Measurements from ENCODE around the gene MYO1H. TPM values are rescaled to one million over a fixed set of nuclear protein-coding genes. Genes with fewer than 3 reads are reported as not detected.
"Not testable (repeated sequence)": the region's sequence is repeated elsewhere in the genome, so short reads cannot be mapped to it uniquely, and the experiment has no call there.

The MYO1H gene
- total RNA-seq, 1 experiment from 2014 or later = not detected

- BruUV-seq (replicated peaks) = no TSS peak
- H3K27ac Mint-ChIP-seq (ENCODE audit: low read depth, unreplicated experiment) = no peak overlapping the region
- intact Hi-C loops (cut with micrococcal nuclease) = no loop called here
Measured at GRCh38 chr12:109473006-109473405, 125.3 kb downstream of the MYO1H start.

GRCh38 chr12:109473526-109474270 lies 126.0 kb downstream of the MYO1H start:
- H3K4me3 Mint-ChIP-seq (ENCODE audit: unreplicated experiment); H3K27me3 Mint-ChIP-seq (ENCODE audit: insufficient read depth, unreplicated experiment); H3K4me1 Mint-ChIP-seq (ENCODE audit: insufficient read depth, unreplicated experiment); DNase-seq (ENCODE audit: unreplicated experiment); BruUV-seq (replicated peaks); intact Hi-C loops (cut with micrococcal nuclease); H3K27ac Mint-ChIP-seq (ENCODE audit: low read depth, unreplicated experiment); H3K9me3 Mint-ChIP-seq (ENCODE audit: unreplicated experiment): not testable (repeated sequence)
- POLR2A ChIA-PET = interaction anchor here (8.5 kb wide), 1 partner anchor 11 kb away, joined by 130 read pairs; no protein-coding TSS in a partner anchor
- CTCF ChIA-PET = interaction anchor here (0.6 to 2.4 kb wide), 5 partner anchors 7 to 380 kb away, joined by 3 to 8 read pairs (median 3); no protein-coding TSS in a partner anchor
- H3K36me3 Mint-ChIP-seq (ENCODE audit: insufficient read depth, unreplicated experiment) = peaks cover 23% of the 10 kb centered on the region

More at GRCh38 chr12:109473006-109473405, 125.3 kb downstream of the MYO1H start:
- H3K4me1 Mint-ChIP-seq (ENCODE audit: insufficient read depth, unreplicated experiment) = peaks cover 3% of the 10 kb centered on the region
- no peak for DNase-seq (ENCODE audit: unreplicated experiment)
- no peak overlapping the region for H3K4me3 Mint-ChIP-seq (ENCODE audit: unreplicated experiment)
- TF ChIP-seq CTCF (IDR thresholded peaks at IDR 0.05; ENCODE audit: unreplicated experiment) = no peak
- CTCF ChIA-PET = interaction anchor here (0.6 to 2.4 kb wide), 5 partner anchors 8 to 381 kb away, joined by 3 to 8 read pairs (median 3); no protein-coding TSS in a partner anchor
- H3K9me3 Mint-ChIP-seq (ENCODE audit: unreplicated experiment) = no peaks in the 10 kb centered on the region
- H3K36me3 Mint-ChIP-seq (ENCODE audit: insufficient read depth, unreplicated experiment) = peaks cover 30% of the 10 kb centered on the region
- H3K27me3 Mint-ChIP-seq (ENCODE audit: insufficient read depth, unreplicated experiment) = no peaks in the 10 kb centered on the region
- POLR2A ChIA-PET = interaction anchor here (8.5 kb wide), 1 partner anchor 10 kb away, joined by 130 read pairs; no protein-coding TSS in a partner anchor

- no peak overlapping the region for H3K27ac Mint-ChIP-seq (ENCODE audit: low read depth, unreplicated experiment)
- peaks cover 3% of the 10 kb centered on the region for H3K4me1 Mint-ChIP-seq (ENCODE audit: insufficient read depth, unreplicated experiment)
- H3K4me3 Mint-ChIP-seq (ENCODE audit: unreplicated experiment) = no peak overlapping the region
- POLR2A ChIA-PET = interaction anchor here (0.6 to 8.5 kb wide), 3 partner anchors 12 to 1239 kb away, joined by 4 to 130 read pairs (median 5); partner anchors contain the start of genes MMAB and MVK
- no peak for DNase-seq (ENCODE audit: unreplicated experiment)
- no peak for TF ChIP-seq CTCF (IDR thresholded peaks at IDR 0.05; ENCODE audit: unreplicated experiment)
- H3K36me3 Mint-ChIP-seq (ENCODE audit: insufficient read depth, unreplicated experiment) = peaks cover 9% of the 10 kb centered on the region
- H3K27me3 Mint-ChIP-seq (ENCODE audit: insufficient read depth, unreplicated experiment) = no peaks in the 10 kb centered on the region
- CTCF ChIA-PET = interaction anchor here (0.6 to 2.1 kb wide), 6 partner anchors 8 to 407 kb away, joined by 3 to 7 read pairs (median 4); no protein-coding TSS in a partner anchor
- no TSS peak for BruUV-seq (replicated peaks)
- no peaks in the 10 kb centered on the region for H3K9me3 Mint-ChIP-seq (ENCODE audit: unreplicated experiment)
- intact Hi-C loops (cut with micrococcal nuclease) = no loop called here
Measured at GRCh38 chr12:109475121-109475520, 127.4 kb downstream of the MYO1H start.

GRCh38 chr12:109475993-109476806 lies 128.5 kb downstream of the MYO1H start:
- no peak for DNase-seq (ENCODE audit: unreplicated experiment)
- ChIA-PET CTCF (interaction anchor here (0.5 to 2.1 kb wide), 8 partner anchors 9 to 1115 kb away, joined by 3 to 7 read pairs (median 3); no protein-coding TSS in a partner anchor), POLR2A (interaction anchor here (0.6 to 8.5 kb wide), 7 partner anchors 13 to 1238 kb away, joined by 3 to 130 read pairs (median 5); partner anchors contain the start of genes MMAB and MVK)
- Mint-ChIP-seq H3K9me3 (ENCODE audit: unreplicated experiment) (no peaks in the 10 kb centered on the region), H3K4me3 (ENCODE audit: unreplicated experiment) (peak overlapping the region; percentile 88), H3K36me3 (ENCODE audit: insufficient read depth, unreplicated experiment) (peaks cover 8% of the 10 kb centered on the region), H3K27me3 (ENCODE audit: insufficient read depth, unreplicated experiment) (no peaks in the 10 kb centered on the region), H3K27ac (ENCODE audit: low read depth, unreplicated experiment) (peak overlapping the region; percentile 100), H3K4me1 (ENCODE audit: insufficient read depth, unreplicated experiment) (peaks cover 3% of the 10 kb centered on the region)
- no TSS peak for BruUV-seq (replicated peaks)
- intact Hi-C loops (cut with micrococcal nuclease) = loop anchor here (2.0 kb wide), 1 partner anchor 13 kb away; no protein-coding TSS in a partner anchor
- no peak for TF ChIP-seq CTCF (IDR thresholded peaks at IDR 0.05; ENCODE audit: unreplicated experiment)

Measured in MCF 10A (cell line).